Thoracic aorta (tissue), 2 donors: ENCODE data around the gene ITGA4. TPM values are rescaled to one million over a fixed set of nuclear protein-coding genes. Genes with fewer than 3 reads are reported as not detected.

Experiments
- ATAC-seq: fragments of 150-250 bp; one replicate; pipeline ENCODE4 v1.8.0; 2017; ENCODE audit warnings: low read depth; ENCODE audit not compliant: insufficient number of reproducible peaks, low FRiP score
- DNase-seq: peaks from one replicate; pipeline ENCODE4 v3.0.0-alpha.2; 2020; ENCODE audit warnings: low spot score
- H3K27ac ChIP-seq, 2 donors: fragments of 200-600 bp; sonication (generic); 1 replicate in 1 of 2; 2 replicates in 1 of 2; pipeline ENCODE4 v1.5.1; 2016; ENCODE audit warnings: mild to moderate bottlenecking in 2 of 2, moderate library complexity in 2 of 2
- H3K27me3 ChIP-seq: fragments of 200-600 bp; sonication (generic); replicated peaks from 2 replicates; pipeline ENCODE4 v1.6.0; 2016; ENCODE audit warnings: mild to moderate bottlenecking; ENCODE audit not compliant: insufficient read depth
- H3K36me3 ChIP-seq: fragments of 200-600 bp; sonication (generic); one replicate; pipeline ENCODE4 v1.5.1; 2016
- H3K4me1 ChIP-seq, 2 donors: fragments of 200-600 bp; sonication (generic); 1 replicate in 1 of 2; 2 replicates in 1 of 2; pipeline versions ENCODE4 v1.5.1 to v1.6.0; 2016; ENCODE audit warnings: low read depth in 2 of 2, mild to moderate bottlenecking in 1 of 2; ENCODE audit not compliant: control insufficient read depth in 1 of 2
- H3K4me3 ChIP-seq: fragments of 200-600 bp; sonication (generic); 2 replicates; pipeline ENCODE4 v1.5.1; 2016; ENCODE audit warnings: mild to moderate bottlenecking
- H3K9me3 ChIP-seq: fragments of 200-600 bp; sonication (generic); 2 replicates; pipeline ENCODE4 v1.5.1; 2016
- total RNA-seq, 2 donors: library from RNA; depleted of rRNA; stranded (reverse); fragments of >200 nt; gene quantifications; one replicate each; pipeline versions ENCODE4 v1.1.0 to v1.2.3, GENCODE V29; 2016
- TF ChIP-seq, protein P1 (sequence below): fragments of 200-600 bp; sonication (generic); IDR thresholded peaks from one replicate; pipeline ENCODE4 v1.5.1; 2019; ENCODE audit warnings: antibody characterized with exemption

Gene ITGA4
- total RNA-seq, 2 donors from 2014 or later: 21.9 to 40.3 TPM

DNA sequence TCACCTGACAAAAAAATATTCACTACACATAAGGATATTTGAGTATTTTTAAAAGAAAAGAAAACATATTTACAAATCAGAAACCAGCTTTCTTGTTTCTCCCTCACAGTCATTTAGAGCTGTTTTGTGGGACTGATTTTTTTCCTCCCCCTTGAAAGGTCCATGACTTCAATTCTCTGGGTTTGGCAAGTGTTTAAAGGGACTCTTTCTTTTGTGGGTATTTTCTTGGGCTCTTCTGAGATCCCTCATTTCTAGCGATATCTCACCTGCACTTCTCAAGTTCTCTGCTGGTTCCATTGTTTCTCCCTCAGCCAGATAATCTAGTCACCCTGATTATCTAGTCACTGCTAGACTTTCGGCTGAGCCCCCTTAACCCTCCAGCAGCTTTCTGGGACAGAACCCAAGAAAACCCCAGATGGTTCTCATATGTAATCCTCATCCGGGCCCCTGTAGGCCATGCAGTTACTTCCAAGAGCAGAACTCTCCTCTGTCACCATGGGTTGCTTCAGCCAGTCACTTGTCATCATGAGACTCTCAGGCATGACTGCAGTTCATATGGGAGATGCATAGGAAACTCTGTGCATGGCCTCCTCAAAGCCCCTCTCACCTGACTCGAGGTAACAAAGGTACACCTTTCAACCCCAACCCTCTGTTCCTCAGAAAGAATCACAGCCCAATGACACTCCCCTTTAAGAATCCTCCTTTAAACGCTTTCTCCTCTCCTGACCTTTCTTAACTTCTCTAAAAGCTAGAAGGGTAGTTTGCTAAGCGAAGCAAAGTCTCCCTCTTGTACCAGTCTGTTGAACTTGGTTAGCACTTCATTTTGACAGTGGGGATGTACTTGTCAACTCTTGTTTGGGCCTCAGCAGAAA is 36.7 kb upstream of the ITGA4 start:
- H3K9me3 ChIP-seq: no peaks in the 10 kb centered on the region
- no peak overlapping the region for H3K4me3 ChIP-seq
- TF ChIP-seq, protein P1, sequence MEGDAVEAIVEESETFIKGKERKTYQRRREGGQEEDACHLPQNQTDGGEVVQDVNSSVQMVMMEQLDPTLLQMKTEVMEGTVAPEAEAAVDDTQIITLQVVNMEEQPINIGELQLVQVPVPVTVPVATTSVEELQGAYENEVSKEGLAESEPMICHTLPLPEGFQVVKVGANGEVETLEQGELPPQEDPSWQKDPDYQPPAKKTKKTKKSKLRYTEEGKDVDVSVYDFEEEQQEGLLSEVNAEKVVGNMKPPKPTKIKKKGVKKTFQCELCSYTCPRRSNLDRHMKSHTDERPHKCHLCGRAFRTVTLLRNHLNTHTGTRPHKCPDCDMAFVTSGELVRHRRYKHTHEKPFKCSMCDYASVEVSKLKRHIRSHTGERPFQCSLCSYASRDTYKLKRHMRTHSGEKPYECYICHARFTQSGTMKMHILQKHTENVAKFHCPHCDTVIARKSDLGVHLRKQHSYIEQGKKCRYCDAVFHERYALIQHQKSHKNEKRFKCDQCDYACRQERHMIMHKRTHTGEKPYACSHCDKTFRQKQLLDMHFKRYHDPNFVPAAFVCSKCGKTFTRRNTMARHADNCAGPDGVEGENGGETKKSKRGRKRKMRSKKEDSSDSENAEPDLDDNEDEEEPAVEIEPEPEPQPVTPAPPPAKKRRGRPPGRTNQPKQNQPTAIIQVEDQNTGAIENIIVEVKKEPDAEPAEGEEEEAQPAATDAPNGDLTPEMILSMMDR: no peak
- H3K36me3 ChIP-seq: no peaks in the 10 kb centered on the region
- no peak overlapping the region for H3K27ac ChIP-seq
- H3K27me3 ChIP-seq: no peaks in the 10 kb centered on the region
- DNase-seq: no peak
- ATAC-seq: no peak
- no peaks in the 10 kb centered on the region for H3K4me1 ChIP-seq

- H3K4me1 ChIP-seq: no peaks in the 10 kb centered on the region
- TF ChIP-seq, protein P1: no peak
- H3K9me3 ChIP-seq: no peaks in the 10 kb centered on the region
- no peak overlapping the region for H3K27ac ChIP-seq
- H3K4me3 ChIP-seq: no peak overlapping the region
- DNase-seq (no peak), ATAC-seq (no peak)
- H3K36me3 ChIP-seq: no peaks in the 10 kb centered on the region
- no peaks in the 10 kb centered on the region for H3K27me3 ChIP-seq
Measured at GRCh38 chr2:181421131-181421458, 36.1 kb upstream of the ITGA4 start.

DNA sequence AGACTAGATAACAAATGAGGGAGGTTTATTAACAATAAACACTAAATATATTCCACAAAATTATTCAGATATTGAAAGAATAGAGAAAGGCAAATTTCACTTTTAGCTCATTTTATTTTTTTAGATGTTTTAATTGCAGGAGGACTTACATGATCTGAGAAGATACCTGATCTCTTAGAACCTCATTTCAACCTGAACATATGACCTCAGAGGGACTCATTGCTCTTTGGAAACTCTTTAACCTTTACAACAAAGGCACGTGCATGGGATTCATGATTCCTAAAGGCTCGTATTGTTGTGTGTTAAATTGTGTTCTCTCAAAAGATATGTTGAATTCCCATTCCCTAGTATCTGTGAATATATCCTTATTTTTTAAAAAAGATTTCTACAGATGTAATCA is 35.7 kb upstream of the ITGA4 start:
- ATAC-seq (no peak), DNase-seq (no peak)
- no peaks in the 10 kb centered on the region for H3K4me1 ChIP-seq
- TF ChIP-seq, protein P1: no peak
- no peaks in the 10 kb centered on the region for H3K36me3 ChIP-seq
- H3K9me3 ChIP-seq: no peaks in the 10 kb centered on the region
- no peak overlapping the region for H3K27ac ChIP-seq
- no peak overlapping the region for H3K4me3 ChIP-seq
- H3K27me3 ChIP-seq: no peaks in the 10 kb centered on the region

DNA sequence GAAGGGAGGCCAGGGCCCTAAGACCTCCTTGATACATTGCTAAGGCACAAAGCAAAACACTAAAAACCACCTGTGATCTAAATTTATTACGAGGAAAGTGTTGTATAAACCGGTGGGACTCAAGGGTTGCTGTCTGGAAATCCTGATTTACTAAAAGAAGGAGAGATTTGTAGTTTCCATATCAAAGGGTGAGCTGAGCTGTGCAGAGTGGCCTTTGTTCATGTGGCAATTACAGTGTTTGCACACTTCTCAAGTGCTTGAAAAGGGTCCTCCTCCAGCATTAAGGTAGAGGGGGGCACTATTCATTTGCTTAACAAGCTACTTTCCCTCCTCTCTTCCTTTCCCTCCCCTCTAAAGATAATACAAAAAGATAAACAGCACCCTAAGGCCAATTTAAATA is 30.5 kb upstream of the ITGA4 start:
- no peaks in the 10 kb centered on the region for H3K4me1 ChIP-seq
- no peak for DNase-seq
- ATAC-seq: no peak
- H3K36me3 ChIP-seq: no peaks in the 10 kb centered on the region
- no peak overlapping the region for H3K4me3 ChIP-seq
- no peaks in the 10 kb centered on the region for H3K27me3 ChIP-seq
- no peak overlapping the region for H3K27ac ChIP-seq
- H3K9me3 ChIP-seq: no peaks in the 10 kb centered on the region
- TF ChIP-seq, protein P1: no peak

- no peaks in the 10 kb centered on the region for H3K9me3 ChIP-seq
- no peak overlapping the region for H3K4me3 ChIP-seq
- DNase-seq (no peak), ATAC-seq (no peak)
- H3K36me3 ChIP-seq: no peaks in the 10 kb centered on the region
- H3K27me3 ChIP-seq: no peaks in the 10 kb centered on the region
- TF ChIP-seq, protein P1: no peak
- H3K27ac ChIP-seq: no peak overlapping the region
- H3K4me1 ChIP-seq: no peaks in the 10 kb centered on the region
Measured at GRCh38 chr2:181430406-181431118, 26.6 kb upstream of the ITGA4 start.
